ENCODE data around the gene ELFN1. TPM values are rescaled to one million over a fixed set of nuclear protein-coding genes. Genes with fewer than 3 reads are reported as not detected.

Gene ELFN1
- total RNA-seq, 1 donor from 2014 or later, result 12.3 TPM

DNA sequence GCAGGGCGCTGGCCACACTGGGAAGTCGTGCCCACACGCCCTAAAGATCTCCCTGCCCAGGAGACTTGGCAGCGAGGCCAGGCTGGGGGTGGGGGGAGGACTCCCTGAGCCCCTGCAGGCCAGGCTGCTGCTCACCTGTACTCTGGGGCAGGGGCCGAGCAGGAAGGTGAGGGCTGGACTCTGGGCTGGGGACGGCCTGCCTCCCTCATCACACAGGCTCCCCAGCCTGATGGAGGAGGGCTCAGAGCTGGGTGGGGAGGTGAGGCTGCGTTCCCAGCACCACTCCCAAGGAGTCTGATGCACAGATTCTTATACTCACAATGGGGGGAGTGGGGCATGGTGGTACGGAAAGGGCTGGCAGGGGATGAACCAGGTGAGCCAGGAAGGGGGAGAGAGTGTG lies 71.2 kb downstream of the ELFN1 start:
- Mint-ChIP-seq H3K27me3 (no peaks in the 10 kb centered on the region), H3K4me3 (ENCODE audit: low read depth) (no peak overlapping the region), H3K9me3 (ENCODE audit: low read depth) (no peaks in the 10 kb centered on the region), H3K27ac (no peak overlapping the region), H3K36me3 (ENCODE audit: insufficient read depth) (peaks cover 6% of the 10 kb centered on the region), H3K4me1 (ENCODE audit: low read depth) (no peaks in the 10 kb centered on the region)
- TF ChIP-seq, protein P1, sequence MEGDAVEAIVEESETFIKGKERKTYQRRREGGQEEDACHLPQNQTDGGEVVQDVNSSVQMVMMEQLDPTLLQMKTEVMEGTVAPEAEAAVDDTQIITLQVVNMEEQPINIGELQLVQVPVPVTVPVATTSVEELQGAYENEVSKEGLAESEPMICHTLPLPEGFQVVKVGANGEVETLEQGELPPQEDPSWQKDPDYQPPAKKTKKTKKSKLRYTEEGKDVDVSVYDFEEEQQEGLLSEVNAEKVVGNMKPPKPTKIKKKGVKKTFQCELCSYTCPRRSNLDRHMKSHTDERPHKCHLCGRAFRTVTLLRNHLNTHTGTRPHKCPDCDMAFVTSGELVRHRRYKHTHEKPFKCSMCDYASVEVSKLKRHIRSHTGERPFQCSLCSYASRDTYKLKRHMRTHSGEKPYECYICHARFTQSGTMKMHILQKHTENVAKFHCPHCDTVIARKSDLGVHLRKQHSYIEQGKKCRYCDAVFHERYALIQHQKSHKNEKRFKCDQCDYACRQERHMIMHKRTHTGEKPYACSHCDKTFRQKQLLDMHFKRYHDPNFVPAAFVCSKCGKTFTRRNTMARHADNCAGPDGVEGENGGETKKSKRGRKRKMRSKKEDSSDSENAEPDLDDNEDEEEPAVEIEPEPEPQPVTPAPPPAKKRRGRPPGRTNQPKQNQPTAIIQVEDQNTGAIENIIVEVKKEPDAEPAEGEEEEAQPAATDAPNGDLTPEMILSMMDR (IDR thresholded peaks at IDR 0.05; ENCODE audit: unreplicated experiment), result no peak
- no peak for DNase-seq (ENCODE audit: low spot score, unreplicated experiment)

DNA sequence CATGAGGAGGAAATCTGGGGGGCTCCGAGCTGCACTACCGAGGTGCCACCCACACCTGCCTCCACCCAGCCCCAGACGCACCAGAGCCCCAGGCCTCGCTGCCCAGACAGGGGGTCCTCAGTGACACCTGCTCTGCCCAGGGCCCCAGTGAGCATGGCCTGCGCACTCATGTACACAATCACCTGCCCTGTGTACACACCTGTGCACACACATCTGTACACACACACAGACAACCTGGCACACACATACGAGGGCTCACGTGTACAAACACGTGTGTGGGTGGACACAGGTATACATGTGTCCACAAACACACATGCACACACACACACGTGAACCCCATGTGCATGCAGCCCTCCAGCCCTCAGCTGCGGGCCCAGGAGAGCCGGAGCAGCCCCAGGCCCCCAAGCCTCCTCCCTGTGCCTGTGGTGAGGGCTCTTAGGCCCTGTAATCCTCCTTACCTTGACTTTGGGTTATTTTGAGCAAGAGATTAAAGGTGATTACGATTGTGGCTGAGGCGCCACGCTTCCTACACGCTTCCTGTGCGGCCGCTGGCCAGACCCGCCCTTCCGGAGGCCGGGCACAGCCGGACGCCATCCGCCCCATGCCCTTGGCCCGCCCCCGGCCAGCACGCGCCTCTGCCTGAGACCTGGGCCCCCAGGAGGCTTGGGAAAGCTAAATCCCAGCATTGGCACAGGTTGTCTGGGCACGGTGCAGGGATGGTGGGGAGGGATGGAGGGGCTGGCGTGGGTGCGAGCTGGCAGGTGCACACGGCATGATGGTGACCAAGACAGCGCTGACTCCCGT lies 71.9 kb downstream of the ELFN1 start:
- Mint-ChIP-seq H3K27me3 (no peaks in the 10 kb centered on the region), H3K27ac (no peak overlapping the region), H3K4me1 (ENCODE audit: low read depth) (no peaks in the 10 kb centered on the region), H3K4me3 (ENCODE audit: low read depth) (no peak overlapping the region), H3K36me3 (ENCODE audit: insufficient read depth) (peaks cover 6% of the 10 kb centered on the region), H3K9me3 (ENCODE audit: low read depth) (no peaks in the 10 kb centered on the region)
- no peak for DNase-seq (ENCODE audit: low spot score, unreplicated experiment)
- TF ChIP-seq, protein P1 (IDR thresholded peaks at IDR 0.05; ENCODE audit: unreplicated experiment), result no peak

DNA sequence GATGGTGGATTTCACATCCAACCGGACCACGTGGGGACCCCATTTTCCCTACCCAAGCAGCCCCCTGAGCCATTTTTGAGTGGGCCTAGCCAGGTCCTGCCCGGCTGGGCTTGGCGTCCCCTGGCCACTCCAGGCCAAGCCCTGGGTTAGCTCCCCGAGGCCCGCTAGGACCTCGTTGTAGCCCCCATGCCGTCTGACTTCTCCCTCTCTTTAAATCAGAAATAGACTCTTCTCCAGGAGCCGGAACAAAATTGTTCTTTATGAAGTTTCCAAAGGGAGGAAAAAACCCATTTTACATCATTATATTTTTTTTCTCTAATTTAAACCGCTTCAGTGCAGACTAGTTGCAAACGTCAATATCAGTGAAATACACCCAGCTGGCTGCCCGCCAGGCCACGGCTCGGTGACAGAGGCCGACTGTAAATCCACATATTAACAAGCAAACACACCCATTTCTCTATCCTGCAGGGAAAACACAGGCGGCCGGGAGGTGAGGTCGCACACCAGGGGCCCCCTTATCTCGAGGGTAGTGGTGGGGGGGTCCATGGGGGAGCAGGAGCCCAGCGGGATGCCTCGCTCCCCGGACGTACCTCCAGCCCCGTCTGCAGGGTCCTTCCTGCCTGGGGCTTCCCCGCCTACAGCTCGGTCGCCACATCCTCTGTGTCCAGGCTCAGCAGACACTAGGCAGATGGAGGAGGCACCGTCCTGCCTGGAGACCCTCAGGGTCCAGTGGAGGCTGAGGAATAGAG lies 72.7 kb downstream of the ELFN1 start:
- Mint-ChIP-seq H3K36me3 (ENCODE audit: insufficient read depth) (peaks cover 6% of the 10 kb centered on the region), H3K27me3 (no peaks in the 10 kb centered on the region), H3K4me3 (ENCODE audit: low read depth) (no peak overlapping the region), H3K9me3 (ENCODE audit: low read depth) (no peaks in the 10 kb centered on the region), H3K27ac (no peak overlapping the region), H3K4me1 (ENCODE audit: low read depth) (no peaks in the 10 kb centered on the region)
- TF ChIP-seq, protein P1 (IDR thresholded peaks at IDR 0.05; ENCODE audit: unreplicated experiment), result no peak
- no peak for DNase-seq (ENCODE audit: low spot score, unreplicated experiment)

DNA sequence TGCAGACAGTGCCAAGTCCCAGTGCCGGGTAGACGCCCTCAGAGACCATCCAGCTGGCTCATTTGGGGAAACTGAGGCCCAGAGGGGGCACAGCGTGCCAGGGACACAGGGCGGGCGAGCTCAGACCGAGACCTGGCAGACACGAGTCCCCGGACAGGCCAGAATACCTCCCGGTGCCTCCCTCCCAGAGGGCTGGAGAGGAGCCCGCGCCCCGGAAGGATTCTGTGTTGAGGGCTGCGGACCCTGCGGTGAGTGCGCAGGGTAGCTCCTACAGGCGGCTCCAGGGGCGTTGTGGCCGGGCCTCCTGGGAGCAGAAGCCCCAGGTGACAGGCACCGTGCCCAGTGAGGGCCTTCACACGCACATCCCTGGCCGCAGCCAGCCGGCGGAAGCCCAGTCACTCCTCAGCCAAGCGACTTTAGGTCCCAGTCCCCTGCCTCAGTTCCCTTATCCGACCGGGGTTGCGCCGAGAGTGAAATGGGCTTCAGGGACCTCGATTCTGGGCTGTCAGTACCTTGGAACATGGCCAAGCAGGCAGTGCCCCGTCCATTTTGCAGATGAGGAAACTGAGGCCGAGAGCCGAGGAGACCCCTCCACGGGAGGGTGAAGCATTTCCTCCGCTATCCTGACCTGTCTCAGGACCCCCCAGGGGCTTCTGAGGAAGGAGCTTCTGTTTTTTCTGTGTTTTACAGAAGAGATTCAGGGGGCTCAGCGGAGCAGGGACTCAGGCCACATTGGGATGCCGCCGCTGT lies 73.6 kb downstream of the ELFN1 start:
- H3K27ac Mint-ChIP-seq, result no peak overlapping the region

More for the DNA sequence above, 73.6 kb downstream of the ELFN1 start:
- TF ChIP-seq, protein P1 (IDR thresholded peaks at IDR 0.05; ENCODE audit: unreplicated experiment), result no peak
- H3K4me1 Mint-ChIP-seq (ENCODE audit: low read depth), result no peaks in the 10 kb centered on the region
- H3K9me3 Mint-ChIP-seq (ENCODE audit: low read depth), result no peaks in the 10 kb centered on the region
- peaks cover 8% of the 10 kb centered on the region for H3K36me3 Mint-ChIP-seq (ENCODE audit: insufficient read depth)
- no peak overlapping the region for H3K4me3 Mint-ChIP-seq (ENCODE audit: low read depth)
- DNase-seq (ENCODE audit: low spot score, unreplicated experiment), result no peak
- no peaks in the 10 kb centered on the region for H3K27me3 Mint-ChIP-seq

Data from progenitor cell of endocrine pancreas (in vitro differentiated cells).